CD4-positive, alpha-beta T cell treated with Interleukin-6 for 4 hours (primary cell): ENCODE data around the gene NELL1.

Experiments used
- DNase-seq: peaks from one replicate; pipeline ENCODE4 v3.0.0-alpha.2; 2020; ENCODE audit warnings: mixed read lengths

Gene NELL1

DNA sequence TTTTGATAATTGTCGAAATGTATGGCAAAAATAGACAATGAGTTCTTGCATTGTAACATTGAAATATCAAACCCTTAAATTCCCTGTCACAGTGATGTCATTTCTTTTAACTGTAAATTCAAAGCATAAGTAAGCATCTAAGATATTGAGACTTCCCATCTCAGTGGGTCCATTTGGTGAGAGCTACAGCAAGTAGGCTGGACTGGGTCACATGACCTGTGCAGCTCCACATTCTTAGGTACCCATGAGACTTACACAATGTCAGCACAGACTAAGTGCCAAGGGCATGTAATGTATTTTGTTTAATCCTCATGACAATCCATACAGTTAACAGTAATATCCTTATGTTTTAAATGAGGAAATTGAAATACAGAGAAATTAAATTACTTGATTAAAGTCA, 210.7 kb downstream of the NELL1 start:
- no peak for DNase-seq

DNA sequence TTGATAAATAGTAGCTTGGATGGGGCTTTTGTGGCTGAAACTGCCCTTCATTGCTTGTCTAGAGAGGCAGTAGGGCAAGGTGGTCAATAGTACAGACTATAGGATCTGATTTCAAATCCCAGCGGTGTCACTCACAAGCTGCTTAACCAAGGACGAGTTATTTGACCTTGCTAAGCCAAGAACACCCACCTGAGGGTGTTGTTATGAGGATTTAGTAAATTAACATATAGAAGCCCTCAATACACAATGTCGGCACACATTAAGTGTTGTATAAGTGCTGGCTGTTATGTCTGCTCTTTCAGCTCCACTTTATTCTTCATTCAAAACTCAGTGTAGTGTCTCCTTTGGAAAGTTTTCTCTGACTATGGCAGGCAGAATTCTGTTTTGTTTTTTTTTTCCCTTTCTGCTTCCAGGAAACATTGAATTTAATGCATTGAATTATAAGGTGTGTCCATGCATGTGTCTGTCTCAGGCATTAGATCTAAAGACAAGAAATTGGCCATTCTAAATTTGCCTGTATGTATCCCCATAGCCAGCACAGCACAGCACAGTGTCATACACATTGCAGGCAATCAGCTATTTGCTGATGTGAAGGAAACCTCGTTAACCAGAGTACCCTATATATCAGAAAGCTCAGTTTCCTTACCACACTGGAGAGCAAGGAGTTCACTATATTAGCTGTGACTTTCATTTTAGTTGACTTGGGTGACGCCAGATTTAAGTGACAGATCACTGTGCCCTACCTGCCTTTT, 212.1 kb downstream of the NELL1 start:
- DNase-seq, result no peak

- no peak for DNase-seq
These were observed 217.8 kb downstream of the NELL1 start for GRCh38 chr11:20887137-20887536.

DNA sequence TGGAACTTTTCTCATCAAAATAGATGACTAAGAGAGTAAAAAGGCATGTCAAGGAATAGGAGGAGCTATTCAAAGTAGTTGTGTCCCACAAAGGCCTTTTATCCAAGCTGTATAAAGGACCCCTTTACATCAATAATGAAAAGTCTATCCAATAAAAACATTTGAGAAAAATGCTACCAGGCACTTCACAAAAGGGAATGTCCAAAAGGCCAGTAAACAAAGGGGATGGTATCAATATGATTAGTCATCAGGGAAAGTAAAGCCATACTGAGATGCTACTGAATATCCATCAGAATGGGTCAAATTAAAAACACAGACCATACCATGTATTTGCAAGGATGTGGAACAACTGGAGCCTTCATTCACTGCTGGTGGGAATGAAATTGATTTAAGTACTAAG, 224.9 kb downstream of the NELL1 start:
- no peak for DNase-seq

GRCh38 chr11:20909995-20910726, 240.8 kb downstream of the NELL1 start:
- no peak for DNase-seq

DNA sequence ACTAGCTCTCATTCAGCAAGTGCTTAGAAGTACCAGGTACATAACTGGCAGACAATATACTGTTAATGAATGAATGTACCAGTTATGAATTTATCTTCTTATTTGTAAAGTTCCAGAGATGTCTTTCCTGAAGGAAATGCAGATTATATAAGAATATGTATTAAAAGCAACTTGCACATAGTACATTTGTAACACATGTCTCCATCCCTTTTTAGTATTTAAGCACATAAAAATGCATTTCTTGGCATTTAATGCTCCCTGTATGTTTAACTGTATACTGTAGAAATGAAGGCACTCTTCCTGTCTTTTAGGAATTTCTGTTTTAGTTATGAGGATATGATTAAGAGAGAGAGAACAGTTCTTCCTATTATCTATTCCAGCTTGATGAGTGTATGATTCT, 241.3 kb downstream of the NELL1 start:
- DNase-seq, result no peak

GRCh38 chr11:20912065-20912821, 242.9 kb downstream of the NELL1 start:
- DNase-seq, result no peak

- no peak for DNase-seq
These were observed 243.6 kb downstream of the NELL1 start for GRCh38 chr11:20912922-20913512.

DNA sequence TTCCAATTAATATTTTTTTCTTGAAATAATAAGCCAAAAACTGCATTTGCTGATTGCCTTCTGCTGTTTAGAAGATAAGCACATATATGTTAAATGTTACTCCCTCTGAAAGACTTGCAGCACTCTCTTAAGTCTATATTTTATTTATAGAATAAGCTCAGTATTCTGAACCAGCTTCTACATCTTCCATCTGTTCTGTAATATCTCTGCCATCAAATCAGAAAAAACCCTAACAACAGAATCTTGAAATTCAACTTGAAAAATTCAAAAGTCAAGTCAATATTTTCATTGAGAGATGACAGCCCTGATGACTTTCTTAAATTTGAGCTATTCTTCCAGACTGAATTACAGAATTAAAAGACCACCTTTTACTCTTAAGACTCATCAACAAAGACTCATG, 247.9 kb downstream of the NELL1 start:
- no peak for DNase-seq

GRCh38 chr11:20926799-20927540, 257.6 kb downstream of the NELL1 start:
- DNase-seq, result no peak

- DNase-seq, result no peak
These were observed 261.6 kb downstream of the NELL1 start for GRCh38 chr11:20931029-20931428.

- DNase-seq, result no peak
These were observed 263.7 kb downstream of the NELL1 start for GRCh38 chr11:20933086-20933485.

- no peak for DNase-seq
These were observed 264.6 kb downstream of the NELL1 start for GRCh38 chr11:20933958-20934357.

DNA sequence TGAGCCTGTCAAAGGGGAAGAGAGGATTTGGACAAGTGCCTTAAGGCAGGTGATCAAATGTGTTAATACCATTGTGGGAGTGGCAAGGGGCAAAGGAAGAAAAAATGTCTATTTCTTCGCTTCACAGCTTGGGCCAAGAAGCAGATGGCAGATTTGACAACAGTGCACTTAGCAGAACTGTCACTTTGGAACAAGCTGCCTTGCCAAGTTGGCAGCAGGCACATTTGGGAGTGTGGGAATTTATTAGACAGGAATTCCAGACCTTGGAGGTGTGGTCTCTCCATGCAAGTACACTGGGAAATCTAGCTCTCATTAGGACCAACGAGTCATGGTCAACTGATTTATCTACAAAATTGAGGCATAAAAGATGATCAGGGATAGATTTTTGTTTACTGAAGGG, 265.1 kb downstream of the NELL1 start:
- DNase-seq, result no peak

DNA sequence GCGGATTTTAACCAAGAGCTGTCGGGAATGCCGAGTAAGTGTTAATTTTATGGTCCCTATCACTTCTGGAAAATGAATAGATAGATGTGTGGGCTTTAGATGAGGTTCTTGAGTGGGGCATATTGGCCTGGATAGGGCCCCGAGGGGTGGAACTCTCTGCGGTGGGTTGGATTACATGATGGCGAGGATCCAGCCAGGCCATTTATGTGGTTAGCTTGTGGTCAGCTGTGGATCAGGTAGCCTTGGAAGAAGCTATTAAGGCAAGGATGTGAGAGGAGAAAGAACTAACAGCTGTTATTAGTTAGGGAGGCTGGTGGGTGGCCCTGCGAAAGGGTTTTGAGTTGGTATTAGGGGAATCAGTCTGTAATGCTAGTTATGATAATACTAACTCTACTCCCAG, 268.4 kb downstream of the NELL1 start:
- no peak for DNase-seq

GRCh38 chr11:20949585-20949984, 280.2 kb downstream of the NELL1 start:
- no peak for DNase-seq

GRCh38 chr11:20962581-20962980, 293.2 kb downstream of the NELL1 start:
- DNase-seq, result no peak

DNA sequence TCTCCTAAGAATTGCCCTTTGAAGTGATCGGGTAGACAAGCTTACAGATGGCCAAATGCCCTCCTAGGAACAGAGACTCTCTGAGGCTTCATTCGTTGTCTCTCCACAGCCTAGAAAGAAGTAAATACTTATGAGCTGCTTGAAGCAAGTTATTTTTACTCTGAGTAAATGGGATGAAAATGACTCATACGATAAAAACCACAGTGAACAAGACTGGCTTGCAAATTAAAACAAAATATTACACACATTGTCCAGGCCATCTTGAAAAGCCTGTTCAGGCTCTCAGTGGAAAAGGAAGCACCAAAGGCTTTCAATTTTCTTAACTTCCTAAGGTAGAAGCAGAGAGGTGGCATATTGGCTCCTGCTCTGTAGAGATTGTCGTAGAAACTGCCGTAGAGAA, 294.2 kb downstream of the NELL1 start:
- DNase-seq, result no peak

- no peak for DNase-seq
These were observed 295.6 kb downstream of the NELL1 start for GRCh38 chr11:20964985-20965384.

DNA sequence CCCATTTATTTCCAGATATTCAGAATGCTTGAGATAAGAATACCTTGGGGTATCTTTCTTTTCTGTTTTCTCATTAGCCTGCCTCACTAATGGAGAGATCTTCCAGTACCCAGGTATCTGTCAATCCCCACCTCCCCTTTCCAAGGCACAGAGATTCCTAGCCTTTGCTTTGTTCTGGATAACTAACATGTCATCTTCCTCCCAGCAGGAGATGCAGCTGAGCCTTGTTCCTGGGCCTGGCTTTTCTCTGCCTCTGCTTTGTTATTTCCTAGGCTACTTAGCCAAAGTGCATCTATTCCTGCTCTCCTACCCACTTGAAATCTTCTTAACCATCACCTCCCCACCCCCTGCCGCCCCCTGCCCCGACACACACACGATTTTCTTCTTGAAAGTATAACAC, 297.1 kb downstream of the NELL1 start:
- DNase-seq, result no peak

- no peak for DNase-seq
These were observed 304.7 kb downstream of the NELL1 start for GRCh38 chr11:20973940-20974559.

- DNase-seq, result no peak
These were observed 311.4 kb downstream of the NELL1 start for GRCh38 chr11:20980736-20981135.
